WTC11 (cell line): ENCODE measurements around the gene TMPRSS3.

Experiments used
- CREB1 ChIP-seq: sonication (generic); formaldehyde crosslinking; IDR thresholded peaks from 2 replicates; pipeline ENCODE4 v1.8.0; 2023; ENCODE audit warnings: mild to moderate bottlenecking, missing genetic modification reagents
- JUN ChIP-seq: sonication (generic); formaldehyde crosslinking; IDR thresholded peaks from 2 replicates; pipeline ENCODE4 v1.8.0; 2023; ENCODE audit warnings: mild to moderate bottlenecking, missing genetic modification reagents
- NFATC4 ChIP-seq: fragments of 250-450 bp; sonication (Bioruptor Pico); IDR thresholded peaks from 2 replicates; pipeline ENCODE4 v1.9.0; 2021; ENCODE audit warnings: mild to moderate bottlenecking
- NR3C1 ChIP-seq: sonication (generic); formaldehyde crosslinking; conservative IDR thresholded peaks from 2 replicates; pipeline ENCODE4 v1.8.1; 2023; ENCODE audit warnings: low read depth, mild to moderate bottlenecking, missing genetic modification reagents
- TF ChIP-seq, protein P1 (sequence below): fragments of 200-600 bp; IDR thresholded peaks from 2 replicates; pipeline ENCODE4 v1.8.0; 2022; ENCODE audit warnings: antibody characterized with exemption
- TF ChIP-seq, protein P2 (sequence below): sonication (generic); formaldehyde crosslinking; IDR thresholded peaks from 2 replicates; pipeline ENCODE4 v1.8.0; 2022; ENCODE audit warnings: mild to moderate bottlenecking, missing genetic modification reagents
- TF ChIP-seq, protein P3 (sequence below): sonication (generic); formaldehyde crosslinking; IDR thresholded peaks from 2 replicates; pipeline ENCODE4 v1.8.1; 2023; ENCODE audit warnings: mild to moderate bottlenecking, moderate library complexity, missing genetic modification reagents
- TF ChIP-seq, protein P4 (sequence below): sonication (generic); formaldehyde crosslinking; conservative IDR thresholded peaks from 2 replicates; pipeline ENCODE4 v1.8.1; 2023; ENCODE audit warnings: mild to moderate bottlenecking, low read depth, missing genetic modification reagents, moderate library complexity
- TF ChIP-seq, protein P5 (sequence below): sonication (generic); formaldehyde crosslinking; IDR thresholded peaks from 2 replicates; pipeline ENCODE4 v1.8.1; 2022; ENCODE audit warnings: low read depth, missing genetic modification reagents, borderline replicate concordance

GRCh38 chr21:42324896-42325295 lies 71.0 kb downstream of the TMPRSS3 start:
- TF ChIP-seq, protein P1, sequence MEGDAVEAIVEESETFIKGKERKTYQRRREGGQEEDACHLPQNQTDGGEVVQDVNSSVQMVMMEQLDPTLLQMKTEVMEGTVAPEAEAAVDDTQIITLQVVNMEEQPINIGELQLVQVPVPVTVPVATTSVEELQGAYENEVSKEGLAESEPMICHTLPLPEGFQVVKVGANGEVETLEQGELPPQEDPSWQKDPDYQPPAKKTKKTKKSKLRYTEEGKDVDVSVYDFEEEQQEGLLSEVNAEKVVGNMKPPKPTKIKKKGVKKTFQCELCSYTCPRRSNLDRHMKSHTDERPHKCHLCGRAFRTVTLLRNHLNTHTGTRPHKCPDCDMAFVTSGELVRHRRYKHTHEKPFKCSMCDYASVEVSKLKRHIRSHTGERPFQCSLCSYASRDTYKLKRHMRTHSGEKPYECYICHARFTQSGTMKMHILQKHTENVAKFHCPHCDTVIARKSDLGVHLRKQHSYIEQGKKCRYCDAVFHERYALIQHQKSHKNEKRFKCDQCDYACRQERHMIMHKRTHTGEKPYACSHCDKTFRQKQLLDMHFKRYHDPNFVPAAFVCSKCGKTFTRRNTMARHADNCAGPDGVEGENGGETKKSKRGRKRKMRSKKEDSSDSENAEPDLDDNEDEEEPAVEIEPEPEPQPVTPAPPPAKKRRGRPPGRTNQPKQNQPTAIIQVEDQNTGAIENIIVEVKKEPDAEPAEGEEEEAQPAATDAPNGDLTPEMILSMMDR: no peak
- TF ChIP-seq, protein P2, sequence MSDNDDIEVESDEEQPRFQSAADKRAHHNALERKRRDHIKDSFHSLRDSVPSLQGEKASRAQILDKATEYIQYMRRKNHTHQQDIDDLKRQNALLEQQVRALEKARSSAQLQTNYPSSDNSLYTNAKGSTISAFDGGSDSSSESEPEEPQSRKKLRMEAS (CRISPR knock-in tag): no peak
- TF ChIP-seq, protein P3, sequence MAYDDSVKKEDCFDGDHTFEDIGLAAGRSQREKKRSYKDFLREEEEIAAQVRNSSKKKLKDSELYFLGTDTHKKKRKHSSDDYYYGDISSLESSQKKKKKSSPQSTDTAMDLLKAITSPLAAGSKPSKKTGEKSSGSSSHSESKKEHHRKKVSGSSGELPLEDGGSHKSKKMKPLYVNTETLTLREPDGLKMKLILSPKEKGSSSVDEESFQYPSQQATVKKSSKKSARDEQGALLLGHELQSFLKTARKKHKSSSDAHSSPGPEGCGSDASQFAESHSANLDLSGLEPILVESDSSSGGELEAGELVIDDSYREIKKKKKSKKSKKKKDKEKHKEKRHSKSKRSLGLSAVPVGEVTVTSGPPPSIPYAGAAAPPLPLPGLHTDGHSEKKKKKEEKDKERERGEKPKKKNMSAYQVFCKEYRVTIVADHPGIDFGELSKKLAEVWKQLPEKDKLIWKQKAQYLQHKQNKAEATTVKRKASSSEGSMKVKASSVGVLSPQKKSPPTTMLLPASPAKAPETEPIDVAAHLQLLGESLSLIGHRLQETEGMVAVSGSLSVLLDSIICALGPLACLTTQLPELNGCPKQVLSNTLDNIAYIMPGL (CRISPR knock-in tag): no peak
- TF ChIP-seq JUN (CRISPR knock-in tag) (no peak), NFATC4 (CRISPR knock-in tag) (no peak), CREB1 (CRISPR knock-in tag) (no peak), NR3C1 (CRISPR knock-in tag) (no peak)
- TF ChIP-seq, protein P4, sequence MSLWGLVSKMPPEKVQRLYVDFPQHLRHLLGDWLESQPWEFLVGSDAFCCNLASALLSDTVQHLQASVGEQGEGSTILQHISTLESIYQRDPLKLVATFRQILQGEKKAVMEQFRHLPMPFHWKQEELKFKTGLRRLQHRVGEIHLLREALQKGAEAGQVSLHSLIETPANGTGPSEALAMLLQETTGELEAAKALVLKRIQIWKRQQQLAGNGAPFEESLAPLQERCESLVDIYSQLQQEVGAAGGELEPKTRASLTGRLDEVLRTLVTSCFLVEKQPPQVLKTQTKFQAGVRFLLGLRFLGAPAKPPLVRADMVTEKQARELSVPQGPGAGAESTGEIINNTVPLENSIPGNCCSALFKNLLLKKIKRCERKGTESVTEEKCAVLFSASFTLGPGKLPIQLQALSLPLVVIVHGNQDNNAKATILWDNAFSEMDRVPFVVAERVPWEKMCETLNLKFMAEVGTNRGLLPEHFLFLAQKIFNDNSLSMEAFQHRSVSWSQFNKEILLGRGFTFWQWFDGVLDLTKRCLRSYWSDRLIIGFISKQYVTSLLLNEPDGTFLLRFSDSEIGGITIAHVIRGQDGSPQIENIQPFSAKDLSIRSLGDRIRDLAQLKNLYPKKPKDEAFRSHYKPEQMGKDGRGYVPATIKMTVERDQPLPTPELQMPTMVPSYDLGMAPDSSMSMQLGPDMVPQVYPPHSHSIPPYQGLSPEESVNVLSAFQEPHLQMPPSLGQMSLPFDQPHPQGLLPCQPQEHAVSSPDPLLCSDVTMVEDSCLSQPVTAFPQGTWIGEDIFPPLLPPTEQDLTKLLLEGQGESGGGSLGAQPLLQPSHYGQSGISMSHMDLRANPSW: no peak
- TF ChIP-seq, protein P5, sequence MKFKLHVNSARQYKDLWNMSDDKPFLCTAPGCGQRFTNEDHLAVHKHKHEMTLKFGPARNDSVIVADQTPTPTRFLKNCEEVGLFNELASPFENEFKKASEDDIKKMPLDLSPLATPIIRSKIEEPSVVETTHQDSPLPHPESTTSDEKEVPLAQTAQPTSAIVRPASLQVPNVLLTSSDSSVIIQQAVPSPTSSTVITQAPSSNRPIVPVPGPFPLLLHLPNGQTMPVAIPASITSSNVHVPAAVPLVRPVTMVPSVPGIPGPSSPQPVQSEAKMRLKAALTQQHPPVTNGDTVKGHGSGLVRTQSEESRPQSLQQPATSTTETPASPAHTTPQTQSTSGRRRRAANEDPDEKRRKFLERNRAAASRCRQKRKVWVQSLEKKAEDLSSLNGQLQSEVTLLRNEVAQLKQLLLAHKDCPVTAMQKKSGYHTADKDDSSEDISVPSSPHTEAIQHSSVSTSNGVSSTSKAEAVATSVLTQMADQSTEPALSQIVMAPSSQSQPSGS (CRISPR knock-in tag): no peak
